IMR-90 (cell line): ENCODE measurements around the gene STIL. TPM values are rescaled to one million over a fixed set of nuclear protein-coding genes. Genes with fewer than 3 reads are reported as not detected.
A peak's percentile ranks its signal among the peaks of the same experiment; 100 is the strongest.

Experiments used
- ATAC-seq: fragments of 200-7000 bp; cut with Tn5 transposase; 2 replicates; pipeline ENCODE4 v1.9.1; 2020; ENCODE audit warnings: low read depth, mild to moderate bottlenecking, moderate library complexity
- BruUV-seq: library from RNA; stranded (reverse); fragments of 400-500 nt; replicated peaks from 2 replicates; lab custom pipeline; 2021; lab: Mats Ljungman, UMichigan
- CTCF ChIA-PET: fragments of 300-600 bp; formaldehyde crosslinking; extraction: SDS; loops from one replicate; lab custom pipeline; 2021; ENCODE audit warnings: antibody characterized with exemption; lab: Yijun Ruan, JAX
- POLR2A ChIA-PET: fragments of 300-600 bp; sonication (Branson Sonifier 250); formaldehyde crosslinking; loops from one replicate; lab custom pipeline; 2022; ENCODE audit warnings: antibody characterized with exemption; ENCODE audit not compliant: unreplicated experiment; lab: Charles Lee
- DNase-seq: peaks from one replicate; pipeline ENCODE4 v3.0.0; 2013
- H2AFZ ChIP-seq: replicated peaks from 2 replicates; pipeline ENCODE3; 2013; ENCODE audit warnings: low read length, mild to moderate bottlenecking; ENCODE audit not compliant: poor library complexity
- H2AK5ac ChIP-seq: 2 replicates; pipeline ENCODE4 v1.6.1; 2013; ENCODE audit warnings: low read depth, low read length, inconsistent platforms
- H2AK9ac ChIP-seq: replicated peaks from 2 replicates; pipeline ENCODE3; 2013; ENCODE audit warnings: mild to moderate bottlenecking, low read depth, low read length, moderate library complexity; ENCODE audit not compliant: poor library complexity
- H2BK120ac ChIP-seq: 2 replicates; pipeline ENCODE4 v1.6.1; 2013; ENCODE audit warnings: low read depth, low read length, inconsistent platforms
- H2BK15ac ChIP-seq: 3 replicates; pipeline ENCODE4 v1.6.1; 2013; ENCODE audit warnings: low read depth, low read length, inconsistent platforms
- H2BK20ac ChIP-seq: 2 replicates; pipeline ENCODE4 v1.6.1; 2013; ENCODE audit warnings: low read depth, mild to moderate bottlenecking, inconsistent platforms, low read length, moderate library complexity
- H2BK5ac ChIP-seq: 2 replicates; pipeline ENCODE4 v1.6.1; 2013; ENCODE audit warnings: mild to moderate bottlenecking, low read depth, low read length, inconsistent platforms; ENCODE audit not compliant: poor library complexity, severe bottlenecking
- H3K14ac ChIP-seq: replicated peaks from 2 replicates; pipeline ENCODE4 v1.6.1; 2013; ENCODE audit warnings: low read depth, low read length, inconsistent platforms
- H3K18ac ChIP-seq: 2 replicates; pipeline ENCODE4 v1.6.1; 2013; ENCODE audit warnings: low read depth, low read length, control low read depth
- H3K23ac ChIP-seq: 2 replicates; pipeline ENCODE4 v1.6.1; 2013; ENCODE audit warnings: low read depth, low read length, inconsistent platforms
- H3K27ac ChIP-seq: 2 replicates; pipeline ENCODE4 v1.5.1; 2013; ENCODE audit warnings: mild to moderate bottlenecking, control low read depth, low read length; ENCODE audit not compliant: insufficient read depth
- H3K27me3 ChIP-seq: 2 replicates; pipeline ENCODE4 v1.6.1; 2013; ENCODE audit warnings: low read length; ENCODE audit not compliant: control insufficient read depth, insufficient read depth
- H3K36me3 ChIP-seq: 2 replicates; pipeline ENCODE4 v1.6.1; 2013; ENCODE audit warnings: low read length, mixed read lengths; ENCODE audit not compliant: control insufficient read depth, insufficient read depth
- H3K4ac ChIP-seq: 2 replicates; pipeline ENCODE4 v1.6.1; 2013; ENCODE audit warnings: low read depth, low read length, inconsistent platforms
- H3K4me1 ChIP-seq: 2 replicates; pipeline ENCODE4 v1.6.1; 2013; ENCODE audit warnings: low read length, mixed read lengths; ENCODE audit not compliant: control insufficient read depth, insufficient read depth
- H3K4me2 ChIP-seq: 2 replicates; pipeline ENCODE4 v1.6.1; 2013; ENCODE audit warnings: low read depth, mild to moderate bottlenecking, control low read depth, low read length, moderate library complexity
- H3K4me3 ChIP-seq: 2 replicates; pipeline ENCODE4 v1.5.1; 2013; ENCODE audit warnings: low read depth, mild to moderate bottlenecking, control low read depth, low read length, moderate library complexity; ENCODE audit not compliant: insufficient read depth
- H3K56ac ChIP-seq: 2 replicates; pipeline ENCODE4 v1.6.1; 2013; ENCODE audit warnings: low read length, inconsistent platforms; ENCODE audit not compliant: insufficient read depth; ENCODE audit errors: extremely low read depth
- H3K79me1 ChIP-seq, 2 experiments: 2 replicates each; pipeline ENCODE4 v1.6.1; 2013; ENCODE audit warnings: low read length in 2 of 2, inconsistent platforms in 1 of 2, low read depth in 1 of 2
- H3K9ac ChIP-seq: 2 replicates; pipeline ENCODE4 v1.6.1; 2013; ENCODE audit warnings: low read depth, low read length, control low read depth
- H3K9me1 ChIP-seq: 2 replicates; pipeline ENCODE4 v1.6.1; 2013; ENCODE audit warnings: low read length, inconsistent platforms; ENCODE audit not compliant: insufficient read depth
- H3K9me3 ChIP-seq: 2 replicates; pipeline ENCODE4 v1.6.1; 2013; ENCODE audit warnings: low read length; ENCODE audit not compliant: control insufficient read depth, insufficient read depth
- H4K20me1 ChIP-seq: 2 replicates; pipeline ENCODE4 v1.6.1; 2013; ENCODE audit warnings: low read length, inconsistent platforms; ENCODE audit not compliant: insufficient read depth
- H4K5ac ChIP-seq: 2 replicates; pipeline ENCODE4 v1.6.1; 2013; ENCODE audit warnings: mild to moderate bottlenecking, low read depth, low read length, control low read depth
- H4K8ac ChIP-seq, 2 experiments: 2 replicates each; pipeline ENCODE4 v1.6.1; 2013; ENCODE audit warnings: low read depth in 2 of 2, low read length in 2 of 2, control low read depth in 1 of 2, inconsistent platforms in 1 of 2
- H4K91ac ChIP-seq: 2 replicates; pipeline ENCODE4 v1.6.1; 2013; ENCODE audit warnings: low read depth, low read length, inconsistent platforms; ENCODE audit not compliant: insufficient read depth
- BHLHE40 ChIP-seq: fragments of 150-350 bp; IDR thresholded peaks from 2 replicates; pipeline ENCODE4 v1.6.1; 2016; ENCODE audit warnings: mild to moderate bottlenecking, low read depth, low read length
- CEBPB ChIP-seq: IDR thresholded peaks from 2 replicates; pipeline ENCODE4 v1.6.1; 2012; ENCODE audit warnings: low read depth, low read length, improper control_type of control experiment
- MAFK ChIP-seq: IDR thresholded peaks from 2 replicates; pipeline ENCODE4 v1.6.1; 2012; ENCODE audit warnings: low read depth, low read length, improper control_type of control experiment
- MXI1 ChIP-seq: IDR thresholded peaks from 2 replicates; pipeline ENCODE4 v1.6.1; 2012; ENCODE audit warnings: low read depth, mild to moderate bottlenecking, low read length, moderate library complexity, borderline replicate concordance
- POLR2A ChIP-seq: IDR thresholded peaks from 2 replicates; pipeline ENCODE4 v1.6.1; 2012; ENCODE audit warnings: mild to moderate bottlenecking, low read depth, low read length
- dilution Hi-C: fragments of 300-500 bp; cut with HindIII; formaldehyde crosslinking; loops from one replicate; pipeline ENCODE4 v1.14.3; 2018; ENCODE audit warnings: low sequenced_read_pairs; ENCODE audit not compliant: unreplicated experiment
- in situ Hi-C: fragments of 300-500 bp; cut with MboI; formaldehyde crosslinking; loops from 3 replicates; pipeline ENCODE4 v1.14.3; 2019; ENCODE audit warnings: low sequenced_read_pairs, inconsistent platforms, mixed read lengths
- intact Hi-C: fragments of 100-400 bp; cut with micrococcal nuclease; formaldehyde crosslinking; loops from 2 replicates; pipeline ENCODE4 v1.10.0; 2022
- polyA plus RNA-seq, 3 experiments: library from polyadenylated mRNA; depleted of rRNA; stranded (reverse); fragments of >200 nt; gene quantifications; 2 replicates each; pipeline ENCODE4 v1.2.3, GENCODE V29; 2012; ENCODE audit warnings: low replicate concordance in 1 of 3
- total RNA-seq: library from RNA; depleted of rRNA; stranded (reverse); fragments of >200 nt; gene quantifications from 2 replicates; pipeline ENCODE4 v1.2.3, GENCODE V29; 2012
- TF ChIP-seq, protein P1 (sequence below): fragments of 150-350 bp; IDR thresholded peaks from 2 replicates; pipeline ENCODE4 v1.6.1; 2017; ENCODE audit warnings: mild to moderate bottlenecking, antibody characterized with exemption, low read length, low read depth

The STIL gene
- total and polyA plus RNA-seq, 2 of the 4 experiments (the other 2 are of a cell fraction): 6.8 to 17.2 TPM

DNA sequence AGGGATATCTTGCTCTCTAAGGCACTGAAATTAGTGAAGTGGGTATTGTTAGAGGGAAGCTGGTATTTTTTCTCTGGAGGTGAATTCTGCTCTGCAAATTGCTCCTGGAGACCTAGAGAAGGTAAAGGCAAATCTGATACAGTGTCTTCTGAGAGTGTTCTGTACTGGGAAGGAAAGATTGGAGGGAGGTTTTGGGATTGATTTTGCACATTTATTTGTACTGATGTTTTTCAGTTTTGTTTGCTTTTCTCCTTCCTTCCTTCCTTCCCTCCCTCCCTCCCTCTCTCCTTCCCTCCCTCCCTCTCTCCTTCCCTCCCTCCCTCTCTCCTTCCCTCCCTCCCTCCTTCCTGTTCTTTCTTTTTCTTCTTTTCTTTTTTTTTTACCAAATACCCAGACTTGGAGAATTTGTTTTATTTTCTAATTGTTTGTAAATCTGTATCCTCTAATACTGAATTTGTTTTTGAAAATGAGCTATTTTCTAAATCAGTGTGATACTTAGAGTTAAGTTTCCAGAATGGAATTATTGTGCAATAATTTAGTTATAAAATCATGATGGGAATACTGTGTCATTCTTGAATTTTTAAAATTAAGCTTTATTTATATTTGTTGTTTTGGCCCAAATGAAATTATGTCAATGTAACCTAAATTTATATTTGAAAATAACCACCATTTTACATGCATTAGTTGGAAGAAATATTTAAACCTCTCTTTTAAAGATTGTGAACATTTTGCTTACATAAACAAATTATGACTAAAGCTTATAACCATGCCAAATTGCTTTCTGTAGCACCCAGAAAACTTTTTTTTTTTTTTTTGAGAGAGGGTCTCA lies 24.5 kb upstream of the STIL start:
- in situ Hi-C loops (no loop called here), dilution Hi-C loops (no loop called here), intact Hi-C loops (loop anchor here (10.0 kb wide), 1 partner anchor 96 kb away; the partner anchor contains the start of gene FOXD2)
- Histone ChIP-seq H2AK9ac (no peak overlapping the region), H2BK15ac (no peak overlapping the region), H3K27ac (no peak overlapping the region), H2AK5ac (no peak overlapping the region), H3K79me1 (peaks cover 6 to 33% of the 10 kb centered on the region in 2 experiments), H4K91ac (no peak overlapping the region), H4K8ac (no peak overlapping the region), H2BK5ac (no peak overlapping the region), H3K9me3 (no peaks in the 10 kb centered on the region), H3K4me3 (no peak overlapping the region), H3K56ac (no peak overlapping the region), H3K18ac (no peak overlapping the region), H3K23ac (no peak overlapping the region), H3K4me1 (0 out of 2 replicates have a peak, but pooled peaks cover 2% of the 10 kb centered on the region), H3K4me2 (no peak overlapping the region), H4K5ac (no peak overlapping the region), H3K9me1 (peaks cover 6% of the 10 kb centered on the region; the same call in 1 of the 2 replicates), H2BK20ac (no peak overlapping the region), H3K27me3 (no peaks in the 10 kb centered on the region), H3K9ac (no peak overlapping the region), H3K4ac (no peak overlapping the region), H2BK120ac (no peak overlapping the region), H2AFZ (no peak overlapping the region), H4K20me1 (peaks cover 21% of the 10 kb centered on the region), H3K36me3 (peaks cover 2% of the 10 kb centered on the region; the same call in 1 of the 2 replicates), H3K14ac (no peak overlapping the region)
- ChIA-PET POLR2A (interaction anchor here (1.0 kb wide), 1 partner anchor 17 kb away, joined by 3 read pairs; no protein-coding TSS in a partner anchor), CTCF (interaction anchor here (0.6 to 1.5 kb wide), 6 partner anchors 10 to 1170 kb away, joined by 3 to 5 read pairs (median 4); no protein-coding TSS in a partner anchor)
- BruUV-seq: no TSS peak
- no peak for DNase-seq
- no peak for ATAC-seq
- TF ChIP-seq, protein P1, sequence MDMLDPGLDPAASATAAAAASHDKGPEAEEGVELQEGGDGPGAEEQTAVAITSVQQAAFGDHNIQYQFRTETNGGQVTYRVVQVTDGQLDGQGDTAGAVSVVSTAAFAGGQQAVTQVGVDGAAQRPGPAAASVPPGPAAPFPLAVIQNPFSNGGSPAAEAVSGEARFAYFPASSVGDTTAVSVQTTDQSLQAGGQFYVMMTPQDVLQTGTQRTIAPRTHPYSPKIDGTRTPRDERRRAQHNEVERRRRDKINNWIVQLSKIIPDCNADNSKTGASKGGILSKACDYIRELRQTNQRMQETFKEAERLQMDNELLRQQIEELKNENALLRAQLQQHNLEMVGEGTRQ: no peak
- TF ChIP-seq CEBPB: peak; percentile 88
- TF ChIP-seq POLR2A: no peak
- TF ChIP-seq MXI1: no peak
- no peak for TF ChIP-seq BHLHE40
- peak; percentile 93 for TF ChIP-seq MAFK
